ENCODE data around the gene DOLK.

DNA sequence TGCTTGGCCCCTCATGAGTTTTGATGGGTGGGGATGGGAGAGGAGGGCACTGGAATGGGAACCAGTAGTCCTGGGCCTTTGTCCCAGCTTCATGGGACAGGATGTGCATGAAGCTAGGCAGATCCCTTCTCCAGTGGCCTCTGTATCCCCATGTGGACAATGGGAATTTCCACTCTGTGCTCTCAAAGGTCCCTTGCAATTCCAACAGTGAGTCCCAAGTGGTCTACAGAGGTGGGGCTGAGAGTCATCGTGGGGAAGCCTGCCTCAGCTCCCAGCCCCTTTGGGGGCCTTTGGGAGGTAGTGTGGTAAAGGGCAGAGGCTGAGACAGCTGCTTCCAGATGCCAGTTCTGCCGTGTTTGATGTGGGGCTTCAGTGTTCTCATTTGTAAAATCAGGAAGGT lies 28.5 kb downstream of the DOLK start:
- TF ChIP-seq CTCF (IDR thresholded peaks at IDR 0.05 in 8 of 11, conservative IDR thresholded peaks at IDR 0.05 in 3 of 11) (no peak), POLR2AphosphoS5 (IDR thresholded peaks at IDR 0.05) (no peak), POLR2A (IDR thresholded peaks at IDR 0.05) (no peak)

Data from spleen (tissue), 7 donors.